ENCODE results near the gene HNRNPH2.

The HNRNPH2 gene

DNA sequence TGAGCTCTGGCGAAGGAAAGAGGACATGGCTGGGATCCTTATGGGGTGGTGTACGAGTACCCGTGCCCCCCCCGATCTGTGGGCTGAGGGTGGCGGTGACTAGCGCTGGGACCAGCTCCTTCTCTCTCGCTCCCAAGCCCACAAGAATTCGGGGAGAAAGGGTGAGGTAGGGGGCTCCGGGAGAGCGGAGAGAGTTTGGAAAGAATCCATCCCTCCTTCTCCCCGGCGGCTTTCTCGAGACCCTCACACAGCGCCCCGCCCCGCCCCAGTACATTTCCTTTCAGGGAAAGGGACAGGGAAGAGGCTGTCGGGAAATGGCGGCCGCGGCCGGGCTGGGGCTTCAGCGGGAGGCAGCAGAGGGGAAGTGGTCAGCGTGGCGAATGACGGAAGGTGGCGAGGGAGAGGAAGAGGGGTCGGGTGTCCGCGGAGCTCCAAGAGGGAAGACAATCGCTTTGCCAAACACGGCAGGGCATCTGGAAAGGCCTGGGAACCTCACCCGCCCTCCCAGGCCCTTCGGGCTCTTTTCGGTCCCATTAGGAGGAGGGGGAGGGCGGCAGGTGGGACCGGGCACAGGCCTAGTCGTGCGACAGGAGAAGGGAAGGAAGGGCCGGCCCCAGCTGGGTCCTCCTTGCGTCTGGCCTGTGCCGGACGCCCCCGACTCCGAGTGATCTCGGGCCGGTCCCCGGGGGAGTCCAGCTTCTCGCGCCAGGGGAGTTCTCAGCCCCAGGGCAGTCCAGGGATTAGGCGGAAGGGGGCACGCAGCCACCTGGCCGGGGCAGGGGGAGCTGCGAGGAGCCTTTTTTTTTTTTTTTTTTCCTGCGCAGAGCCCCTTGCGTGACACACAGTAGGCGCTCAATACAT lies 10.2 kb downstream of the HNRNPH2 start:
- H3K4me3 ChIP-seq (replicated peaks; ENCODE audit: low read depth, low read length) = peak overlapping the region; percentile 58
- DNase-seq (ENCODE audit: extremely low read depth, insufficient read length) = peak; percentile 50
- TF ChIP-seq, protein P1, sequence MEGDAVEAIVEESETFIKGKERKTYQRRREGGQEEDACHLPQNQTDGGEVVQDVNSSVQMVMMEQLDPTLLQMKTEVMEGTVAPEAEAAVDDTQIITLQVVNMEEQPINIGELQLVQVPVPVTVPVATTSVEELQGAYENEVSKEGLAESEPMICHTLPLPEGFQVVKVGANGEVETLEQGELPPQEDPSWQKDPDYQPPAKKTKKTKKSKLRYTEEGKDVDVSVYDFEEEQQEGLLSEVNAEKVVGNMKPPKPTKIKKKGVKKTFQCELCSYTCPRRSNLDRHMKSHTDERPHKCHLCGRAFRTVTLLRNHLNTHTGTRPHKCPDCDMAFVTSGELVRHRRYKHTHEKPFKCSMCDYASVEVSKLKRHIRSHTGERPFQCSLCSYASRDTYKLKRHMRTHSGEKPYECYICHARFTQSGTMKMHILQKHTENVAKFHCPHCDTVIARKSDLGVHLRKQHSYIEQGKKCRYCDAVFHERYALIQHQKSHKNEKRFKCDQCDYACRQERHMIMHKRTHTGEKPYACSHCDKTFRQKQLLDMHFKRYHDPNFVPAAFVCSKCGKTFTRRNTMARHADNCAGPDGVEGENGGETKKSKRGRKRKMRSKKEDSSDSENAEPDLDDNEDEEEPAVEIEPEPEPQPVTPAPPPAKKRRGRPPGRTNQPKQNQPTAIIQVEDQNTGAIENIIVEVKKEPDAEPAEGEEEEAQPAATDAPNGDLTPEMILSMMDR (IDR thresholded peaks at IDR 0.05; ENCODE audit: insufficient read depth, low read length, poor library complexity, severe bottlenecking) = no peak
- no peaks in the 10 kb centered on the region for H3K27me3 ChIP-seq (replicated peaks; ENCODE audit: control insufficient read depth, insufficient read depth, low read length)
- no peaks in the 10 kb centered on the region for H3K36me3 ChIP-seq (ENCODE audit: control insufficient read depth, insufficient read depth, low read length)

DNA sequence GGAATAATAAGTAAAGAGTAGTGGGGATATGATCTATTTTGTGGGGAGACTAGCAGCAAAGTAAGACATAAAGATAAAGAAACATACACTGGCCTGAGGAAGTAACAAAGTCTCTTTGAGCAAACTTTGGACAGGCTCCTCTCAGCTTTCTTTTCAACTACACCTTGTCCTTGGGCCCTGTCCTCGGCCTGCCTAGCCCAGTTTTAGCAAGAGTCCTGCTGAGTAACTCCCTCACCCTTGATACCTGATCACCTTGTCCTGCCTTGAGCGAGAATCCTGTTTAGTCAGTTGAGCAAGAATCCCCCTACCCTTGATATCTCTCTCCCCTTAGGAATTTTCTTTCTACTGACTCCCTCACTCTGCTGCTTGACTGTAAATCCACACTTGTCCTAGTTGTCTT lies 11.5 kb downstream of the HNRNPH2 start:
- DNase-seq (ENCODE audit: extremely low read depth, insufficient read length) = no peak

DNA sequence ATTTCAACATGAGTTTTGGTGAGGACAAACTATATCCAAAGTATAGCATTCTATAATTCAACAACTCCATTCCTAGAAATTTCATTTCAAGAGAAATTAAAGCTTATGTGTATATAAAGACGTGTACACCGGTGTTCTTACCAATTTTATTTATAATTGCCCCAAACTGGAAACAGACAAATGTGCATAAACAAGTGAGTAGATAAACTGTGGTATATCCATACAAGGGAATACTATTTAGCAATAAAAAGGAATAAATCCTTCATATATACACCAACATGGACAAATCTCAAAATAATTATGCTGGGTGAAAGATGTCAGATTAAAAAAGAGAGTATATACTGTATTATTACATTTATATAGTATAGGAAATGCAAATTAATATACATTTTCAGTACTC lies 19.9 kb downstream of the HNRNPH2 start:
- DNase-seq (ENCODE audit: extremely low read depth, insufficient read length) = no peak
- H3K27me3 ChIP-seq (replicated peaks; ENCODE audit: control insufficient read depth, insufficient read depth, low read length) = no peaks in the 10 kb centered on the region
- TF ChIP-seq, protein P1 (IDR thresholded peaks at IDR 0.05; ENCODE audit: insufficient read depth, low read length, poor library complexity, severe bottlenecking) = no peak
- no peaks in the 10 kb centered on the region for H3K36me3 ChIP-seq (ENCODE audit: control insufficient read depth, insufficient read depth, low read length)
- no peak overlapping the region for H3K4me3 ChIP-seq (replicated peaks; ENCODE audit: low read depth, low read length)

More for the DNA sequence above, 11.5 kb downstream of the HNRNPH2 start:
- no peak overlapping the region for H3K4me3 ChIP-seq (replicated peaks; ENCODE audit: low read depth, low read length)
- no peaks in the 10 kb centered on the region for H3K36me3 ChIP-seq (ENCODE audit: control insufficient read depth, insufficient read depth, low read length)
- no peaks in the 10 kb centered on the region for H3K27me3 ChIP-seq (replicated peaks; ENCODE audit: control insufficient read depth, insufficient read depth, low read length)
- TF ChIP-seq, protein P1 (IDR thresholded peaks at IDR 0.05; ENCODE audit: insufficient read depth, low read length, poor library complexity, severe bottlenecking) = no peak

- no peaks in the 10 kb centered on the region for H3K27me3 ChIP-seq (replicated peaks; ENCODE audit: control insufficient read depth, insufficient read depth, low read length)
- TF ChIP-seq, protein P1 (IDR thresholded peaks at IDR 0.05; ENCODE audit: insufficient read depth, low read length, poor library complexity, severe bottlenecking) = no peak
- no peak for DNase-seq (ENCODE audit: extremely low read depth, insufficient read length)
- H3K36me3 ChIP-seq (ENCODE audit: control insufficient read depth, insufficient read depth, low read length) = no peaks in the 10 kb centered on the region
- H3K4me3 ChIP-seq (replicated peaks; ENCODE audit: low read depth, low read length) = no peak overlapping the region
Observed at GRCh38 chrX:101429934-101430333, 21.9 kb downstream of the HNRNPH2 start.

GRCh38 chrX:101430457-101431078 lies 22.5 kb downstream of the HNRNPH2 start:
- no peak overlapping the region for H3K4me3 ChIP-seq (replicated peaks; ENCODE audit: low read depth, low read length)
- TF ChIP-seq, protein P1 (IDR thresholded peaks at IDR 0.05; ENCODE audit: insufficient read depth, low read length, poor library complexity, severe bottlenecking) = no peak
- H3K27me3 ChIP-seq (replicated peaks; ENCODE audit: control insufficient read depth, insufficient read depth, low read length) = no peaks in the 10 kb centered on the region
- no peak for DNase-seq (ENCODE audit: extremely low read depth, insufficient read length)
- H3K36me3 ChIP-seq (ENCODE audit: control insufficient read depth, insufficient read depth, low read length) = no peaks in the 10 kb centered on the region

Data from GM06990 (cell line).